Upper lobe of left lung (tissue), 6 donors: ENCODE measurements around the gene MUC5B. TPM values are rescaled to one million over a fixed set of nuclear protein-coding genes. Genes with fewer than 3 reads are reported as not detected.
A peak's percentile ranks its signal among the peaks of the same experiment; 100 is the strongest.

ENCODE experiments used
- ATAC-seq, 2 donors: fragments of 200-7000 bp; cut with Tn5 transposase; one replicate each; pipeline ENCODE4 v1.9.1; 2022; ENCODE audit warnings: mild to moderate bottlenecking in 2 of 2, moderate library complexity in 2 of 2; ENCODE audit not compliant: low FRiP score in 2 of 2
- DNase-seq, 2 donors: peaks; one replicate each; pipeline ENCODE4 v3.0.0-alpha.2; 2019 to 2020
- H3K27ac ChIP-seq, 4 donors: fragments of 200-600 bp; sonication (generic); one replicate each; pipeline ENCODE4 v1.5.1; 2016 to 2019
- H3K27me3 ChIP-seq, 4 donors: fragments of 200-600 bp; sonication (generic); one replicate each; pipeline ENCODE4 v1.5.1; 2017 to 2019
- H3K36me3 ChIP-seq, 4 donors: fragments of 200-600 bp; sonication (generic); one replicate each; pipeline ENCODE4 v1.5.1; 2016 to 2019
- H3K4me1 ChIP-seq, 4 donors: fragments of 200-600 bp; sonication (generic); one replicate each; pipeline ENCODE4 v1.5.1; 2018 to 2019
- H3K4me3 ChIP-seq, 4 donors: fragments of 200-600 bp; sonication (generic); one replicate each; pipeline ENCODE4 v1.5.1; 2017 to 2019; ENCODE audit warnings: mild to moderate bottlenecking in 2 of 4, moderate library complexity in 1 of 4
- H3K9me3 ChIP-seq, 4 donors: fragments of 200-600 bp; sonication (generic); one replicate each; pipeline ENCODE4 v1.5.1; 2018 to 2019
- CTCF ChIP-seq, 6 experiments: fragments of 450-650 bp in 4 of 6; fragments of 200-600 bp in 2 of 6; sonication (generic) in 2 of 6; IDR thresholded peaks; one replicate each; pipeline ENCODE4 v1.5.1; 2016 to 2019; ENCODE audit warnings: antibody characterized with exemption in 6 of 6
- EP300 ChIP-seq, 4 donors: sonication (generic); formaldehyde crosslinking; IDR thresholded peaks; one replicate each; pipeline ENCODE4 v1.5.1; 2017; ENCODE audit warnings: antibody characterized with exemption in 4 of 4, control low read depth in 2 of 4
- POLR2A ChIP-seq, 4 donors: fragments of 450-650 bp; IDR thresholded peaks; one replicate each; pipeline ENCODE4 v1.5.1; 2016 to 2017; ENCODE audit warnings: antibody characterized with exemption in 4 of 4, mild to moderate bottlenecking in 2 of 4
- POLR2AphosphoS5 ChIP-seq, 2 donors: sonication (generic); formaldehyde crosslinking; IDR thresholded peaks; one replicate each; pipeline ENCODE4 v1.5.1; 2017; ENCODE audit warnings: antibody characterized with exemption in 2 of 2
- WGBS, 2 donors: methylation state at CpG; one replicate each; pipeline ENCODE4 v1.1.5; 2017 to 2018; 5-methylcytosine and 5-hydroxymethylcytosine counted together
- total RNA-seq, 6 donors: library from RNA; depleted of rRNA in 4 of 6; stranded (reverse); fragments of >200 nt in 4 of 6; gene quantifications; one replicate each; pipeline versions ENCODE4 v1.1.0 to v1.2.1, GENCODE V29; 2016 to 2021
- donor health status: DM: no; HTN: no; CAD: no; lungs with moderate emphysema.
- donor health status: DM: no; HTN: yes; CAD: no; lungs with severe emphysema.

Gene MUC5B
- total RNA-seq, 6 donors from 2014 or later: 3.2 to 54.5 (median 16.2) TPM

GRCh38 chr11:1259076-1259461 is 36.2 kb downstream of the MUC5B start:
- Histone ChIP-seq H3K27ac (no peak overlapping the region), H3K4me3 (no peak overlapping the region), H3K9me3 (no peaks in the 10 kb centered on the region), H3K36me3 (no peaks in the 10 kb centered on the region), H3K4me1 (peaks cover 13 to 18% (median 15%) of the 10 kb centered on the region in 4 donors), H3K27me3 (no peaks in the 10 kb centered on the region)
- WGBS, 2 donors: 71% methylated on average over 5 of the region's 7 CpGs; no CpG with 5 or more reads in 1 of the 2 donors
- no peak for ATAC-seq
- peak in 1 of 2 donors; percentile 60 for DNase-seq
- TF ChIP-seq CTCF (IDR thresholded peaks at IDR 0.05) (no peak), EP300 (IDR thresholded peaks at IDR 0.05) (no peak), POLR2A (IDR thresholded peaks at IDR 0.05) (no peak), POLR2AphosphoS5 (IDR thresholded peaks at IDR 0.05) (no peak)

- DNase-seq (peak in 1 of 2 donors; percentile 58), ATAC-seq (no peak)
- WGBS, 2 donors: 87 to 88% methylated on average over 7 to 9 of the region's 9 CpGs
- no peaks in the 10 kb centered on the region for H3K36me3 ChIP-seq
- no peak overlapping the region for H3K27ac ChIP-seq
- peaks cover 13 to 18% (median 15%) of the 10 kb centered on the region in 4 donors for H3K4me1 ChIP-seq
- TF ChIP-seq POLR2A (IDR thresholded peaks at IDR 0.05): no peak
- no peak for TF ChIP-seq EP300 (IDR thresholded peaks at IDR 0.05)
- TF ChIP-seq POLR2AphosphoS5 (IDR thresholded peaks at IDR 0.05): no peak
- no peak for TF ChIP-seq CTCF (IDR thresholded peaks at IDR 0.05)
- no peak overlapping the region for H3K4me3 ChIP-seq
- no peaks in the 10 kb centered on the region for H3K27me3 ChIP-seq
- H3K9me3 ChIP-seq: no peaks in the 10 kb centered on the region
Measured at GRCh38 chr11:1259561-1259960, 36.7 kb downstream of the MUC5B start.

GRCh38 chr11:1260023-1260501 is 37.2 kb downstream of the MUC5B start:
- Histone ChIP-seq H3K27ac (no peak overlapping the region), H3K36me3 (no peaks in the 10 kb centered on the region), H3K27me3 (no peaks in the 10 kb centered on the region), H3K9me3 (no peaks in the 10 kb centered on the region), H3K4me3 (no peak overlapping the region), H3K4me1 (peaks cover 13 to 18% (median 15%) of the 10 kb centered on the region in 4 donors)
- DNase-seq (peak in 1 of 2 donors; percentile 89), ATAC-seq (peak in 1 of 2 donors; percentile 38)
- WGBS, 2 donors: 58% methylated on average over 4 of the region's 10 CpGs; no CpG with 5 or more reads in 1 of the 2 donors
- no peak for TF ChIP-seq EP300 (IDR thresholded peaks at IDR 0.05)
- no peak for TF ChIP-seq POLR2AphosphoS5 (IDR thresholded peaks at IDR 0.05)
- TF ChIP-seq POLR2A (IDR thresholded peaks at IDR 0.05): no peak
- no peak for TF ChIP-seq CTCF (IDR thresholded peaks at IDR 0.05)

GRCh38 chr11:1260620-1261019 is 37.8 kb downstream of the MUC5B start:
- TF ChIP-seq CTCF (IDR thresholded peaks at IDR 0.05) (no peak), EP300 (IDR thresholded peaks at IDR 0.05) (no peak)

More at GRCh38 chr11:1260620-1261019, 37.8 kb downstream of the MUC5B start:
- Histone ChIP-seq H3K4me1 (peaks cover 13 to 18% (median 15%) of the 10 kb centered on the region in 4 donors), H3K27me3 (no peaks in the 10 kb centered on the region), H3K4me3 (no peak overlapping the region), H3K27ac (no peak overlapping the region), H3K9me3 (no peaks in the 10 kb centered on the region), H3K36me3 (no peaks in the 10 kb centered on the region)
- ATAC-seq (no peak), DNase-seq (peak in 1 of 2 donors; percentile 79)
- 85% methylated on average over 13 of the region's 17 CpGs; no CpG with 5 or more reads in 1 of the 2 donors for WGBS, 2 donors
